SU-DHL-6 (cell line): ENCODE data around the gene WDR5.

Experiments used
- CTCF ChIP-seq: fragments of 200-600 bp; sonication (generic); IDR thresholded peaks from one replicate; pipeline ENCODE4 v1.5.1; 2017; ENCODE audit warnings: antibody characterized with exemption, mild to moderate bottlenecking, low read length, moderate library complexity; ENCODE audit not compliant: insufficient read depth, poor library complexity, severe bottlenecking
- EZH2phosphoT487 ChIP-seq: fragments of 200-600 bp; sonication (generic), shearing (Covaris generic); conservative IDR thresholded peaks from 2 replicates; pipeline ENCODE4 v1.6.1; 2018; ENCODE audit warnings: mild to moderate bottlenecking, antibody characterized with exemption, low read length, moderate library complexity, mixed read lengths

- no peak for TF ChIP-seq CTCF
- TF ChIP-seq EZH2phosphoT487 = no peak
These were observed 936 bp upstream of the WDR5 start for GRCh38 chr9:134134949-134135342.
